Measurements from ENCODE around the gene S100G. TPM values are rescaled to one million over a fixed set of nuclear protein-coding genes. Genes with fewer than 3 reads are reported as not detected.

The S100G gene
- total and polyA plus RNA-seq, 7 donors: not detected

Small RNA genes within 50 kb of the gene (small RNA-seq; reads per million reads assigned to genes)
- 0 reads per million in 3 donors for gene MIR548AM

Other genes with a start within 250 kb of the S100G start
- 10 to 100 TPM; 11.7 to 23.0 (median 16.0) TPM for gene CTPS2, start 62.5 kb downstream of the S100G start, total RNA-seq
- 1 to 10 TPM; 6.0 to 8.3 (median 7.9) TPM for gene CTPS2, start 62.5 kb downstream of the S100G start, polyA plus RNA-seq
- 10 to 100 TPM; 17.5 to 19.9 (median 19.4) TPM for gene SYAP1, start 69.5 kb downstream of the S100G start, total RNA-seq
- 10 to 100 TPM; 19.1 to 31.4 (median 22.2) TPM for gene SYAP1, start 69.5 kb downstream of the S100G start, polyA plus RNA-seq
- gene TXLNG, start 136.3 kb downstream of the S100G start, total RNA-seq: 10 to 100 TPM; 11.5 to 20.1 (median 13.2) TPM
- gene TXLNG, start 136.3 kb downstream of the S100G start, polyA plus RNA-seq: 1 to 10 TPM; 3.9 to 7.4 (median 5.4) TPM
- 100 to 1,000 TPM in 3 of 4 donors, 10 to 100 TPM in 1; 99.8 to 130 (median 118) TPM for gene RBBP7, start 220.2 kb downstream of the S100G start, total RNA-seq
- 100 to 1,000 TPM in 1 of 3 donors, 10 to 100 TPM in 2; 59.4 to 110 (median 70.9) TPM for gene RBBP7, start 220.2 kb downstream of the S100G start, polyA plus RNA-seq

Data from sigmoid colon (tissue), 7 donors.